ENCODE measurements around the gene SLC25A47.

The SLC25A47 gene

GRCh38 chr14:100290607-100291304 is 32.4 kb upstream of the SLC25A47 start:
- FAIRE-seq (no peak), DNase-seq (ENCODE audit: insufficient read length, low spot score) (no peak)
- no peak for TF ChIP-seq CTCF (IDR thresholded peaks at IDR 0.05; ENCODE audit: insufficient read depth, missing control alignments)

GRCh38 chr14:100291305-100292075 is 31.6 kb upstream of the SLC25A47 start:
- no peak for FAIRE-seq
- TF ChIP-seq CTCF (IDR thresholded peaks at IDR 0.05; ENCODE audit: insufficient read depth, missing control alignments) = no peak
- no peak for DNase-seq (ENCODE audit: insufficient read length, low spot score)

- FAIRE-seq (no peak), DNase-seq (ENCODE audit: insufficient read length, low spot score) (no peak)
- no peak for TF ChIP-seq CTCF (IDR thresholded peaks at IDR 0.05; ENCODE audit: insufficient read depth, missing control alignments)
Observed at GRCh38 chr14:100292301-100292775, 30.8 kb upstream of the SLC25A47 start.

DNA sequence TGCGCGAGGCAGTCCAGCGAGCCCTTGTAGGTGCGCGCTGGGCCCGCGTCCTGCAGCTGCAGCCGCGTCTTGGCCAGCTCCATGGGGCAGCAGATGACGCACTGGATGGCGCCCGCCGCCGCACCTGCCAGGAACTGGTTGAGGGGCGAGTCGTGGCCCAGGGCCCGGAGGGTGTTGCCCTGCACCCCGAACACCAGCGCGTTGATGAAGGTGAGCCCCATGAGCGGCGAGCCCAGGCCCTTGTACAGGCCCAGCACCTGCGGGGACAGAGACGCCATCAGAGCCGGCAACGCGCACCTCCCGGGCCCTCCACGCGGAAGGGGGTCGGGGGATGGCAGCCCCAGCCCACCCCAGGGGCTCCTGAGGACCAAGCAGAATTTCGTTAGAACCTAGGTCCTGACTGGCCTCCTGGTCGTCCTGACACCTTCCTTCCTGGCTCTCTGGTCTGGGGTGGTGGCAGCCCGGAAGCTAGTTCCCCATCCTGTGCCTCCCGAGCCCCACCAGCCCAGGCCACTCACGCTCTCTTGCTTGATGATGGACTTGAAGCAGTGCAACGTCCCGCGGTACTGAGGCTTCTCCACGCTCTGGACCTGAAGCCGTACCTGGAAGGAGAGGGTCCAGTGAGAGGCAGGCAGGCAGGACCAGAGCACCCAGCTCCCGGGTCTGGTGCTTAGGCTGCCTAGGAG is 30.2 kb upstream of the SLC25A47 start:
- FAIRE-seq (no peak), DNase-seq (ENCODE audit: insufficient read length, low spot score) (no peak)
- TF ChIP-seq CTCF (IDR thresholded peaks at IDR 0.05; ENCODE audit: insufficient read depth, missing control alignments) = no peak

- FAIRE-seq (no peak), DNase-seq (ENCODE audit: insufficient read length, low spot score) (no peak)
- TF ChIP-seq CTCF (IDR thresholded peaks at IDR 0.05; ENCODE audit: insufficient read depth, missing control alignments) = no peak
Observed at GRCh38 chr14:100293497-100294212, 29.5 kb upstream of the SLC25A47 start.

GRCh38 chr14:100294213-100294962 is 28.8 kb upstream of the SLC25A47 start:
- FAIRE-seq (no peak), DNase-seq (ENCODE audit: insufficient read length, low spot score) (no peak)
- TF ChIP-seq CTCF (IDR thresholded peaks at IDR 0.05; ENCODE audit: insufficient read depth, missing control alignments) = no peak
